GM08714 (cell line): ENCODE results near the gene CDH23.

ENCODE experiments used
- H3K4me3 ChIP-seq: fragments of 200-500 bp; sonication (Bioruptor generic); 2 replicates; pipeline ENCODE4 v1.5.1; 2014; ENCODE audit warnings: mild to moderate bottlenecking, low read length, inconsistent platforms
- ZNF274 ChIP-seq: IDR thresholded peaks from 2 replicates; pipeline ENCODE4 v1.6.1; 2012; ENCODE audit warnings: mild to moderate bottlenecking, low read depth, low read length

CDH23 gene

GRCh38 chr10:71631007-71631861 is 234.5 kb downstream of the CDH23 start:
- no peak overlapping the region for H3K4me3 ChIP-seq
- no peak for TF ChIP-seq ZNF274

- no peak for TF ChIP-seq ZNF274
- H3K4me3 ChIP-seq = no peak overlapping the region
Measured at GRCh38 chr10:71632200-71632820, 235.6 kb downstream of the CDH23 start.

GRCh38 chr10:71632896-71633600 is 236.3 kb downstream of the CDH23 start:
- no peak for TF ChIP-seq ZNF274
- no peak overlapping the region for H3K4me3 ChIP-seq

GRCh38 chr10:71633920-71634319 is 237.2 kb downstream of the CDH23 start:
- TF ChIP-seq ZNF274 = no peak
- H3K4me3 ChIP-seq = no peak overlapping the region

GRCh38 chr10:71634531-71635164 is 237.9 kb downstream of the CDH23 start:
- no peak for TF ChIP-seq ZNF274
- H3K4me3 ChIP-seq = no peak overlapping the region

- no peak for TF ChIP-seq ZNF274
- H3K4me3 ChIP-seq = no peak overlapping the region
Measured at GRCh38 chr10:71635251-71635866, 238.6 kb downstream of the CDH23 start.

- no peak for TF ChIP-seq ZNF274
- no peak overlapping the region for H3K4me3 ChIP-seq
Measured at GRCh38 chr10:71635867-71636266, 239.1 kb downstream of the CDH23 start.

- no peak overlapping the region for H3K4me3 ChIP-seq
- TF ChIP-seq ZNF274 = no peak
Measured at GRCh38 chr10:71636588-71636987, 239.9 kb downstream of the CDH23 start.

- no peak overlapping the region for H3K4me3 ChIP-seq
- TF ChIP-seq ZNF274 = no peak
Measured at GRCh38 chr10:71637305-71637704, 240.6 kb downstream of the CDH23 start.

- H3K4me3 ChIP-seq = no peak overlapping the region
- TF ChIP-seq ZNF274 = no peak
Measured at GRCh38 chr10:71638064-71638821, 241.5 kb downstream of the CDH23 start.

- H3K4me3 ChIP-seq = no peak overlapping the region
- TF ChIP-seq ZNF274 = no peak
Measured at GRCh38 chr10:71638822-71639719, 242.4 kb downstream of the CDH23 start.

GRCh38 chr10:71640607-71641006 is 243.9 kb downstream of the CDH23 start:
- TF ChIP-seq ZNF274 = no peak
- no peak overlapping the region for H3K4me3 ChIP-seq
